Measurements from ENCODE around the gene CACNA1H.
"Not testable (repeated sequence)": the region's sequence is repeated elsewhere in the genome, so short reads cannot be mapped to it uniquely, and the experiment has no call there.

The CACNA1H gene

DNA sequence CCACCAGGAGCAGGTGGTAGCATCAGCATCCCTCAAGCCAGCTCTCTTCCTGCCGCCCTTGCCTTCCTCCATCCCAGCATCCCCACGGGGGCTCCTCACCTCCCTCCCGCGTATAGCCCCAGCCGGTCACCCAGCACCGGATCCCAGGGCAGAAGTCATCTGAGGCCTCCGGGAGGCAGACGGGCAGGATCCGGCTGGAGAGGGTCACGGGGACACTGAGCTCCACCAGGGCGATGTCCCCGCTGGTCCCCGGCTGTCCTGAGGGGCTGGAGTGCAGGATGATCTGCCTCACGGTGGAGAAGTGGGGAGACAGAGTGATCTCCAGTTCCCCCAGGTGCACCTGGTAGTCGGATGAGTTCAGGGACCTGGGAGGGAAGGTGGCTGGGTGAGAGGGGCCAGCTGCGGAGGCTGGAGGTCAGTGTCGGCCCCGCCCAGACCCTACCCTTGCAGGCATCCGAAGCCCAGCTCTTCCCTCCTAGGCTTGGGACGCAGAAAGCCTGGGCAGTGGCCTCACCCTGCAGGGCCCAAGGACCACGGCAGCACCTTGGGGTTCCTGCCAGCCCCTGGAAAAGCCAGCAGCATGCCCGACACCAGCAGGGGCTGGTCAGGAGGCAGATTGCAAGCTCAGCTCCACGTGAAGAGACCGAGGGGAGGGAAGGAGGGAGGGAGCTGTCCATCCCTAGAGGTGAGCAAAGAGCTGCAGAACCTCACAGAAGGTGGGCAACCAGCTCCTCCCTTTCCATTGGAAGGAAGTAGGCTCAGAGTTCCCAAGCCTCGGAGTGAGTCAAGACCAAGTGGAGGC is 69.8 kb downstream of the CACNA1H start:
- no peaks in the 10 kb centered on the region for H3K27me3 Mint-ChIP-seq
- ATAC-seq (no peak), DNase-seq (no peak)
- no peak overlapping the region for H3K4me3 Mint-ChIP-seq
- no peaks in the 10 kb centered on the region for H3K4me1 Mint-ChIP-seq
- H3K9me3 Mint-ChIP-seq: no peaks in the 10 kb centered on the region
- H3K27ac Mint-ChIP-seq: no peak overlapping the region

DNA sequence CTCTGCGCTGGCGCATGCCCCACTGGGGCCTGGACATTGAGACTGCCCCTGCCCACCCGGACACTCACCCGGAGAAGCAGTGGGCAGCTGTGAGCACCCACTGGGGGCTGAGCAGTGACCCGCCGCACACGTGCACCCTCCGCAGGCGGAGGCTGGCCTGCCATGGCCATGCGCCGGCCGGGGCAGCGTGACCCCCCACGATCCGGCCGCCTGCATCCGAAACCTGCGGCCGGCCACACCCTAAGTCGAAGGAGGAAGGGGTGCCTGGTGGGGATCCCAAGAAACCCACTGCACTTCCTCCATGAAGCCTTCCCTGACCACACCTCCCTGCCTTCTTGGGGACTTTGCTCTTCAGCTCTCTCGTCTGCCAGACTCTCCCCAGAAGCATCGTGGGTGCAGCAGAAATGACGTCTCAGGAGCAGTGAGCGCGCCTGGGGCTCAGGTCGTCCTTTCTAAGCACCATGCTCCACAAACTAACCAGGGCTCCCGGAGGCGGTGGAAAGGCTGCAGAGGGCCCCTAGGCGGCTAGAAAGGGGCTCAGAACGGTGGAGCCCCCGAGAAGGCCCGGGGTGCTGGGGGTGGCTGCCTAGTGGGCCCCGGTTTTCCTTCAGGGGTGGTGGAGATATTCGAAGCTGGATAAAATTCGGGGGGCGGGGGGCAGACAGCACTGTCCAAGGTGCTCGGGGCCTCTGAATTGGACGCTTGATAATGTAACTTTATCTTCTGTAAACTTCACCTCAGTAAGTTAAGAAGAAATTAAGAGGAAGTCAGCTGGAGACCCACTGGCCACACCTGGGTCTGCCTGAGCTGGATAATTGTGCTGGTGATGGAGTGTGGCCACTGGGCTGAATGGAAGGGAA is 70.7 kb downstream of the CACNA1H start:
- Mint-ChIP-seq H3K4me3 (no peak overlapping the region), H3K27me3 (no peaks in the 10 kb centered on the region), H3K4me1 (no peaks in the 10 kb centered on the region), H3K27ac (peak overlapping the region in 1 of 2 donors; percentile 87), H3K9me3 (no peaks in the 10 kb centered on the region)
- ATAC-seq: no peak
- no peak for DNase-seq

DNA sequence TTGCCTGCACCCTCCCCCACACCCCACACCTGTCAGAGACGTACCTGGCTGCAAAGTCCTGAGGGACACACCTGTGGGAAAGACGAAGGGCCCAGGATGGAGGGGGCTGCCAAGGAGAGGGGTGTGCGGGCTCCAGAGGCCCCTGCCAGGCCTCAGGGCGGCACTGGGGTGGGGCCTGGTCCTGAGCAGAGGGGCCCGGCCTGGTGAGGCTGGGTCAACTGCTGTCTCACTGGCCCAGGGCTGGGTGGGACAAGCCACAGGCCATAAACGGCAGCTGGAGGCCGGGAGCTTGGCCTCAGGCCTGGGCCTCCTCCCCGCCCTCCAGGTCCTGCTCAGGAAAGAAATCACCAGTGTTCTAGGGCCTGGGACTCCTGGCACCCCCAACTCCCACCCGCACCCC is 71.7 kb downstream of the CACNA1H start:
- no peak for DNase-seq
- no peak for ATAC-seq
- Mint-ChIP-seq H3K27ac (no peak overlapping the region), H3K27me3 (no peaks in the 10 kb centered on the region), H3K4me3 (no peak overlapping the region), H3K9me3 (no peaks in the 10 kb centered on the region), H3K4me1 (no peaks in the 10 kb centered on the region)

DNA sequence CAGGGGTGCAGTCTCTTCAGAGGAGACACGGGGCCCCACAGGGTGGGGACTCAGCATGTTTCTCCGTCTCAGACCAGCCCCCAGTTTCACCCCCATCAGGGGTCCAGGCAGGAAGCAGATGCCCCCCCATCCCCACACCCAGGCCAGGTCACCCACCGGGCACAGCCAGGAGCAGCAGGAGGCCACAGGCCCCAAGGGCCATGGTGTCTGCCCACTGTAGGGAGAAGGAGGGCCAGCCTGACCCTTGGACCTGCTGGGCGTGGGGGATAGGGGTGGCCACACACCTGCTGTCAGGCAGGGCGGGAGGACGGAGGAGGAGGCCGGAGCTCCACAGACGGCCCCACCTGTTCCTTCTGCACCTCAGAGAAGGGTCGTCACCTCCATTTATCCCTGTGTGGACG is 72.1 kb downstream of the CACNA1H start, which contains the start of gene TPSG1:
Gene TPSG1, minus strand, starts transcription at position 218 of the 401 bp plus-strand sequence. Its CDS starts 16 bp downstream, at position 202.
- no peak for DNase-seq
- no peak for ATAC-seq
- H3K27ac Mint-ChIP-seq: no peak within 1 kb of the TSS
- H3K4me3 Mint-ChIP-seq: no peak within 1 kb of the TSS
- no peaks in the 10 kb centered on the region for H3K9me3 Mint-ChIP-seq
- H3K4me1 Mint-ChIP-seq: no peaks in the 10 kb centered on the region
- no peaks in the 10 kb centered on the region for H3K27me3 Mint-ChIP-seq

DNA sequence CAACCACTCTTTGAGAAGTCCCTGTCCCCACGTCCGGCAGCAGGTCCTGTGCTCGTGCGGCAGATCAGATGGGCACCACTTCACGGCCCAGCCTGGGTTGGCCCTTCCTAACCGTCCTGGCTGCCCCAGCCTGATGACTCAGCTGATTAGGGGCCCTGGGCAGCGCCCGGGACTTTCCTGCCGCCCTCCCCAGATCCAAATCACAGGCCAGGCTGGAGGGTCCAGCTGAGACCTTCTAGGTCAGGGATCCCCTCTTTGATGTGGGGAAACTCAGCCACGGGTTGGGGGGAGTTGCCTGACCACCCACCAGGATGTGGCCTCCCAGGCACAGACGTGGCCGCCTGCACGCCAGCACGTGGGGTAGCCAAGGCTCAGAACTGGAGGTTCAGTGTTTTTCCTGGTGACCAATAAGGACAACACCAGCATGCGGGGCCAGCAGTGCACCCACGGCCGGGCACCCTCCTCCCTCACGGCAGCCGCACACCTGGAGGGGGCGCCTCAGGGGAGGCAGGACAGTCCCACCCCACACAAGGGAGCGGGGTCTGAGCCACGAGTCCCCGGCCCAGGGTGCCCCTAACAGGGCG is 72.9 kb downstream of the CACNA1H start:
- not testable (repeated sequence) for H3K9me3 Mint-ChIP-seq, ATAC-seq, H3K27ac Mint-ChIP-seq, H3K27me3 Mint-ChIP-seq, H3K4me1 Mint-ChIP-seq, H3K4me3 Mint-ChIP-seq, DNase-seq

DNA sequence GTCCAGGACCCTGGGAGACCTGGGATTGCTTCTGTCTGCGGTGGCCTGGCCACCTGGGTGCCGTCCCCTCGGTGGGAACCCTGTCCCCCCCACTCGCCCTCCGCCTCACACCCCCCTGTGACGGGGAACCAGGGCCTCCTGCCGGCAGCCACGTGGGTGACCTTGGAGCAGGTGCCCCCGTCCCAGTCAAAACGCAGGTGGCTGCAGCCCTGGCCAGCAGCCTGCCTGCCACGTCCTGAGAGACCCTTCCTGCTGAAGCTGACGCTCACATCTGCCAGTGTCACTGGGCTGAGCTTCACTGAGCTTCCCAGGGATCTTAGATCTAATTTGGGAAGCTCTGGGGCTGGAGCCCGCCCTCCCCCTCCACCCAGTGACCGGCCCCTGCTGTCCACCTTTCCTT is 73.8 kb downstream of the CACNA1H start:
- not testable (repeated sequence) for DNase-seq, H3K4me3 Mint-ChIP-seq, H3K27me3 Mint-ChIP-seq, ATAC-seq, H3K4me1 Mint-ChIP-seq, H3K9me3 Mint-ChIP-seq
- peak overlapping the region in 1 of 2 donors; percentile 87 for H3K27ac Mint-ChIP-seq

DNA sequence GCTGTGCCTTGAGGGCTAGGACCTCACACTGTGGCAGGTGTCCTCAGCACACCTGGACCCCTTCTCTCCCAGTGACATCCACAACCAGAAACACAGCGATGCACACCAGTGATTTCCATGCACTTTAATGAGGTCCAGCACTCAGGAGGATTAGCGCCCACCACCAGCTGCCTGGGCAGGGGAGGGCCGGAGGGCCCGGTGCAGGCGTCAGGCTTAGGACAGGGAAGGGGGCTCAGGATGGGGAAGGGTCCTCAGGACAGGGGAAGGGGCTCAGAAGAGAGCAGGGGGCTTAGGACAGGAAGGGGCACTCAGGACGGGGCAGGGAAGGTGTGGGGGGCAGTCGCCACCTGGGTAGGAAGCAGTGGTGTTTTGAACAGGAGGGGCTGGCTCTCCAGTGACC is 75.3 kb downstream of the CACNA1H start:
- not testable (repeated sequence) for H3K4me3 Mint-ChIP-seq, DNase-seq, ATAC-seq, H3K27me3 Mint-ChIP-seq, H3K27ac Mint-ChIP-seq, H3K4me1 Mint-ChIP-seq, H3K9me3 Mint-ChIP-seq

DNA sequence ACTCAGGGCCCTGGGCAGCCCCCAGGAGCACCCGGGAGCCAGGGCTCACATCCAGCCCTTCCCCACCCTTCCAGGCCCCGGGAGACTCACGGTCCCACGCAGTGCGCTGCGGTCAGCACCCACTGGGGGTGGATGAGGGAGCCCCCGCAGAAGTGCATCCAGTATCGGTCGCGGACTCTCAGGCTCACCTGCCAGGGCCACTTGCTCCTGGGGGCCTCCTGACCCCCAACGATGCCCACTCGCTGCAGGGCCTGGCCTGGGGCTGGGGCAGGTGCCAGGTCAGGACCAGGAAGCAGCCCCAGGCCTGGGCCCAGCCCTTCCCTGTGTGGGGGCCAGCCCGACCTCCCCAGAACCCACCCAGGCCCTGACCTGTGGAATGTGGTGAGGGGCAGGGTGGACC is 76.6 kb downstream of the CACNA1H start:
- DNase-seq, H3K27me3 Mint-ChIP-seq, H3K9me3 Mint-ChIP-seq, H3K4me3 Mint-ChIP-seq, H3K27ac Mint-ChIP-seq, H3K4me1 Mint-ChIP-seq: not testable (repeated sequence)
- ATAC-seq: peak; percentile 30

DNA sequence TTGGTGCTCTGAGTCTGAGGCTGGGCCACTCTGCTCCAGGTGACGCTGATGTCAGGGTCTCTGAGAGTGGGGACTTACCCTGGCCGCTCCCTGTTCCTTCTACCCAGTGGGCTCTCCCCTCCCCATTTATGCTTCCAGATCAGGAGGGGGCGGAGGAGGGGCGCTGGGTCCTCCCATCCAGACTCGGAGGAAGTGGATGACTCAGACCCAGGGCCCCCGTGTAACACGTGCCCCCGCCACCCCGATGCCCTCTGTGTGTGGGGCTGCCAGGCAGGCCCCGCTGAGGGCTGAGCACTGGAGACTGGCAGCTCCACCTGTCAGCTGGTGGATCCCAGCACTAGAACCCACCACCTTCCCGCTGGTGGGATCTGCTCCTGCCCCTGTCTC is 77.2 kb downstream of the CACNA1H start, which contains the start of gene TPSB2:
Gene TPSB2, minus strand, starts transcription at position 101 of the 387 bp plus-strand sequence. CDS start 233 bp downstream, outside the sequence.
- H3K27ac Mint-ChIP-seq, H3K9me3 Mint-ChIP-seq, H3K4me1 Mint-ChIP-seq, H3K4me3 Mint-ChIP-seq, DNase-seq, H3K27me3 Mint-ChIP-seq: not testable (repeated sequence)
- ATAC-seq: peak; percentile 3

DNA sequence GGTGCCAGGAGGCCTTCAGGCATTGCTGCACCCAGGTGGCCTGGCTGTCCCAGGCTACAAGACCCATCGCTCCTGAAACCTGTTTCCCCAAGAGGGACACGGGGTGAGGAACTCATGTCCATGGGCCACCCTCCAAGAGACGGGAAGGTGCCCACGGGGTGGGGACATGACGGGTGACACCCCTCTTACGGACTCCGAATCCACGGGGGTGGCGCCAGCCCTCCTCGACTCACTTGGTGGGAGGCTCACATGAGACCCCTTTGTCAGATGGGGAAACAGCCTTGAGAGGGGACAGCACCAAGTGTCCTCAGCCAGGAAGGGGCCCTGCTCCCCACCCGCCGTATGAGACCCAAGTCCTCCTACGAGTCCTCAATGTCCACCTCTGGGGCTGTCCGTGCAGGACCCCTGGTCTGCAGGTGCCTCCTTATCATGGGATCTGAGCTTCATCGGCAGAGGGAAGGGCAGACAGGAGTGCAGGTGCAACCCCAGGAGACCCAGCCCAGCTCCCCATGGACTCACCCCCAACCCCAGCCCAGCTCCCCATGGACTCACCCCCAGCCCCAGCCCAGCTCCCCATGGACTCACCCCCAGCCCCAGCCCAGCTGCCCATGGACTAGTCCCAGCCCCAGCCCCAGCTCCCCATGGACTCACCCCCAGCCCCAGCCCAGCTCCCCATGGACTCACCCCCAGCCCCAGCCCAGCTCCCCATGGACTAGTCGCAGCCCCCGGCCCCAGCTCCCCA is 77.7 kb downstream of the CACNA1H start:
- not testable (repeated sequence) for ATAC-seq, H3K9me3 Mint-ChIP-seq, H3K4me1 Mint-ChIP-seq, H3K27ac Mint-ChIP-seq, H3K4me3 Mint-ChIP-seq, H3K27me3 Mint-ChIP-seq, DNase-seq

DNA sequence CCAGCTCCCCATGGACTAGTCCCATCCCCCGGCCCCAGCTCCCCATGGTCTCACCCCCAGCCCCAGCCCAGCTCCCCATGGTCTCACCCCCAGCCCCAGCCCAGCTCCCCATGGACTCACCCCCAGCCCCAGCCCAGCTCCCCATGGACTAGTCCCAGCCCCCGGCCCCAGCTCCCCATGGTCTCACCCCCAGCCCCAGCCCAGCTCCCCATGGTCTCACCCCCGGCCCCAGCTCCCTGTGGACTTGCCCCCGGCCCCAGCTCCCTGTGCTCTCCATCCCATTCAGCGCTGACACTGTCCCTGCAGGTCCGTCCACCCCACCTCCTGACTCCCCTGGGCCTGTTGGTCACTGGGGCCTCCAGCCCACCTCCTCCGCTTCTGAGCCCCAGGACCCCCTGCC is 78.4 kb downstream of the CACNA1H start:
- not testable (repeated sequence) for H3K4me1 Mint-ChIP-seq, H3K9me3 Mint-ChIP-seq, ATAC-seq, H3K27ac Mint-ChIP-seq, H3K27me3 Mint-ChIP-seq, H3K4me3 Mint-ChIP-seq, DNase-seq

DNA sequence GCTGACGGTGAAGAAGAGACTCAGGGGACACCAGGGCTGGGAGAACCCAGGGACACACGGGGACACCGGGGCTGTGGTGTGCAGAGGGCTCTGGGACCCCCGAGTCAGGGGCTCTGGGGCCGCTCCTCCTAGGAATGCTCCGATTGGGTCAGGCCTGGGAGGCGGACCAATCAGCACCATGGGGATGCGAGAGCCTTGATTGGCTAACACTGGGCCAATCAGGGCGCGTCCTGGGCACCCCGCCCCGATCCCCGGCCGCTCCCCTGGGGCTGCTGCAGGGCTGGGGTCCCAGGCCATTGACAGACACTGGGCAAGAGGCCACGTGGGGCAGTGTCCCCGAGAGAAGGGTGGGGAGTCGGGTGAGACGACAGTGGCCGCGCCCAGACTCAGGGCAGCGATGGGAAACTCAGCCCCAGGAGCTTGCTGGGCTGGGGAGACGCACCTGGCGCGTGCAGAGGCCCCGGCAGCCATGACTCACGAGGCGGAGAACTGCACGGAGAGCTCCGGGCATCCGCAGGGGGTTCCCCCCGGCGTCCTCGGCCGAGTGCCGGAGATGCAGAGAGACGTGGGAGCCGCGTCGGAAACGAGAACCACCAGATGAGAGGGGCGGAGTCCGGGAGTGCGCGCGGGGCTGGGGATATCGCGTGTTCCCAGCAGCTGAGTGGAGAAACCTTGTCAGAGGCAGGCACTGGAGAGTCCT is 79.3 kb downstream of the CACNA1H start:
- peak; percentile 65 for ATAC-seq
- H3K4me3 Mint-ChIP-seq, H3K9me3 Mint-ChIP-seq, H3K27me3 Mint-ChIP-seq, DNase-seq, H3K4me1 Mint-ChIP-seq, H3K27ac Mint-ChIP-seq: not testable (repeated sequence)

DNA sequence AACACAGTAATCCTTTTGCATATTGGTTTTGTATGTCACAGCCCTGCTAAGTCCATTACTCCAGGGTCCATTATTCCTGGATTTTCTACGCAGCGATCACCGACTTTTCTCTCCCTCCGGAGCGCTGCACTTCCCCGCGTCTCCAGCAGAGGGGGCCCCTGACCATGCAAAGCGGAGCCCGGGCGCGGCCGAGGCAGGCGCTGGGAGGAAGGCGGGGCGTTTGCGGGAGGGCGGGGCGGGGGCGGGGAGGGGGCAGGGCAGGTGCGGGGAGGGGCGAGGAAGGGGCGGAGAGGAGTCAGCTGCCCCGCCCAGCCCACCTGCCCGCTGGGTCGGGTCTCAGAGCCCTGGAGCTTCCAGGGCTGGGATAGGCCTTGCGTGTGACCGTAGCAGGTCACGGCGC is 83.8 kb downstream of the CACNA1H start:
- H3K4me3 Mint-ChIP-seq, H3K27ac Mint-ChIP-seq, DNase-seq, H3K4me1 Mint-ChIP-seq, H3K9me3 Mint-ChIP-seq, H3K27me3 Mint-ChIP-seq: not testable (repeated sequence)
- peak; percentile 43 for ATAC-seq

DNA sequence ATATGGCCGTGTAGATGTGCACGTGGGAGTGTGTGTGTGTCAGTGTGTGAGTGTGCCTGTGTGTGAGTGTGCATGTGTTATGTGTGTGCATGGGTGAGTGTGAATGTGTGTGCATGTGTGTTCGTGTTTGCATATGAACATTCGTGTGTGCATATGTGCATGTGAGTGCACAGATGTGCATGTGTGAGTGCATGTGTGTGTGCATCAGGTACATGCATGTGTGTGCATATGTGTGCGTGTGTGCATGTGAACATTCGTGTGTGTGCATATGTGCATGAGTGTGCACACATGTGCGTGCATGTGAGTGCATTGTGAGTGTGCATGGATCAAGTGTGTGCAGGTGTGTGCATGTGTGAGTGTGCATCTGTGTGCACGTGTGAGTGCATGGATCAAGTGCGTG is 85.1 kb downstream of the CACNA1H start:
- Mint-ChIP-seq H3K9me3 (no peaks in the 10 kb centered on the region), H3K27me3 (no peaks in the 10 kb centered on the region), H3K27ac (no peak overlapping the region), H3K4me1 (no peaks in the 10 kb centered on the region), H3K4me3 (no peak overlapping the region)
- no peak for ATAC-seq
- DNase-seq: no peak

DNA sequence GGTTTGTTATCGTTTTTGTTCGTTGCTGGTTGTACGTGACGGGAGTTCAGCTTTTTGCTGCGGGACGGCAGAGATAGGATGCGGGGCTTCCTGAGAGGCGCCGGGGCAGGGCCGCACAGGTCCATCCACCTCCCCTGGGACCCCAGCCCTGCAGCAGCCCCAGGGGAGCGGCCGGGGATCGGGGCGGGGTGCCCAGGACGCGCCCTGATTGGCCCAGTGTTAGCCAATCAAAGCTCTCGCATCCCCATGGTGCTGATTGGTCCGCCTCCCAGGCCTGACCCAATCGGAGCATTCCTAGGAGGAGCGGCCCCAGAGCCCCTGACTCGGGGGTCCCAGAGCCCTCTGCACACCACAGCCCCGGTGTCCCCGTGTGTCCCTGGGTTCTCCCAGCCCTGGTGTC is 86.0 kb downstream of the CACNA1H start:
- H3K4me3 Mint-ChIP-seq, H3K4me1 Mint-ChIP-seq, H3K27me3 Mint-ChIP-seq, H3K9me3 Mint-ChIP-seq, H3K27ac Mint-ChIP-seq, DNase-seq, ATAC-seq: not testable (repeated sequence)

All from stimulated activated naive CD8-positive, alpha-beta T cell treated with anti-CD3 and anti-CD28 coated beads, Interleukin-15, amount 100 ng/mL, for 72 hours (primary cell).